HG03135 (cell line): ENCODE data around the gene PEAR1.

ENCODE experiments used
- ATAC-seq: cut with Tn5 transposase; IDR thresholded peaks from one replicate; pipeline ENCODE4 v1.9.1; 2021; ENCODE audit warnings: mild to moderate bottlenecking, moderate library complexity; ENCODE audit not compliant: unreplicated experiment

The PEAR1 gene

GRCh38 chr1:156860113-156860627 lies 33.3 kb upstream of the PEAR1 start:
- no peak for ATAC-seq

GRCh38 chr1:156860628-156861423 lies 32.7 kb upstream of the PEAR1 start, which contains the start of gene NTRK1:
Gene NTRK1 (plus strand): TSS chr1:156860865. CDS start chr1:156860935, 70 bp downstream.
- no peak for ATAC-seq

- no peak for ATAC-seq
Measured at GRCh38 chr1:156862584-156862983, 30.9 kb upstream of the PEAR1 start.

DNA sequence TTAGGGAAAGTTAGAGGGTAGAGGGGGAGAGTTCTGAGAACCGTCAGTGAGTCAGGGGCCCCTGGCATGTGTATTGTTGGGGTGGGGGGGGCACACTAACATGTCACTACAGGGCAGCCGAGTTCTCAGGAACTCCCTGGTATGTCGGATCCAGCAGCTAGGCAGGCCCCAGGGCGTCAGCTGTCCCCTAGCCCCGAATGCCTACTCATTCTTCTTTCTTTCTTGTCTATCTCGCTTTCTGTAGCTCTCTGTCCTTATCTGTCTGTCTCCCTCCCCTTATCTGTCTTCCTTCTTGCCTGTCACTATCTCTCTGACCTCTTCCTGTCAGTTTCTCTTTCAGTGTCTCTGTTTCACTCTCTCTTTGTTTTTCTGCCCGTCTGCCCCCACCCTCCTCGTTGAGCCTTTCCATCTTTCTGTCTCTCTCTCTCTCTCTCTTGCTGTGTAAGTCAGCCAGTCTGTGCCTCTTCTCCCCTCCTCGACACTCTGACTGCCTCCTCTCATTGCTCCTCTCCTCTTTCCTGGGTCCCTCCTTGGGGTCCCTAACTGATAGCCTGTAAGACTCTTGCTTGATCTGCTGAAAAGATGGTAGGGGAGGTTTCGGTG lies 30.4 kb upstream of the PEAR1 start:
- no peak for ATAC-seq

- ATAC-seq = no peak
Measured at GRCh38 chr1:156863631-156864030, 29.9 kb upstream of the PEAR1 start.

- no peak for ATAC-seq
Measured at GRCh38 chr1:156864796-156865195, 28.7 kb upstream of the PEAR1 start.

DNA sequence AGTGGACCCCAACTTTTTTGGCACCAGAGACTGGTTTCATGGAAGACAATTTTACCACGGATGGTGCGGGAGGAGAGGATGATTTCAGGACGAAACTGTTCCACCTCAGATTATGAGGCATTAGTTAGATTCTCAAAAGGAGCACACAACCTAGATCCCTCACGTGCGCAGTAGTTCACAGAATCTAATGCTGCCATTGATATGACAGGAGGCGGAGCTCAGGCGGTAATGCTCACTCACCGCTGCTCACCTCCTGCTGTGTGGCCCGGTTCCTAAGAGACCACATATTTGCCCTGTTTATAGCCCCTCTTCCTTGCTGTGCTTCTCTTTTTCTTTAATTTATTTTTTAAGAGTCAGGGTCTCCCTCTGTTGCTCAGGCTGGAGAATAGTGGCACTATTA lies 28.3 kb upstream of the PEAR1 start:
- no peak for ATAC-seq

GRCh38 chr1:156865865-156866248 lies 27.7 kb upstream of the PEAR1 start:
- ATAC-seq = no peak

DNA sequence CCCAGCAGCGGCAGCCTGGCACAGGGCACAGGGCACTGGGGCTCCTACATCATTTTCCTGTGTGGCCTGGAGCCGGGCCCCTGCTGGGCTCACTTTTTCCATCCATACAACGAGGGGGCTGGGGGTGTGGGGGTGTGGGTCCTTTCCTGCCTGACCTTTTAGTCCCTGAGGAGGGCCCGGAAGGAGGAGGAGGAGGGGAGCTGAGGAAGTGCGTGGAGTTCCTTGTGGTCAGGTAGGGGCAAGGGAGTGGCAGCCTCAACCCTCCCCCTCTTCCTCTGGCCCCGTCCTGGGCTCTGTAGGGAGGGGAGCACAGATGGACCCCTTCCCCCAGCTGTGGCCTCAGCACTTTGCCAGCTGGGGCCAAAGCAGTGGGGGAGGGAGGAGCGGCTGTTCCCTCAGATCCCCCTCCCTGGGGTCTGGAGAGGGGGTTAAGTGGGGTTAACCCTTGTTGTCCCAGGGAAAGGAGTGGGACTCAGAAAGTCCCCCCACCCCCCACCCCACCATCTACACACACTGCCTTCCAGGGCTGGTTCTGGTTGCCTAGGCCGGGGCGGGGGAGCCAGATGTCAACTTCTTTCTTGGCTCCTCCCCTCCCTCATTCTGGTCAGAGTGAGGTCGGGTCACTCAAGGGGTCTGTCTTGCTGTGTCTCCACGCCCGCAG lies 27.1 kb upstream of the PEAR1 start:
- ATAC-seq = no peak

DNA sequence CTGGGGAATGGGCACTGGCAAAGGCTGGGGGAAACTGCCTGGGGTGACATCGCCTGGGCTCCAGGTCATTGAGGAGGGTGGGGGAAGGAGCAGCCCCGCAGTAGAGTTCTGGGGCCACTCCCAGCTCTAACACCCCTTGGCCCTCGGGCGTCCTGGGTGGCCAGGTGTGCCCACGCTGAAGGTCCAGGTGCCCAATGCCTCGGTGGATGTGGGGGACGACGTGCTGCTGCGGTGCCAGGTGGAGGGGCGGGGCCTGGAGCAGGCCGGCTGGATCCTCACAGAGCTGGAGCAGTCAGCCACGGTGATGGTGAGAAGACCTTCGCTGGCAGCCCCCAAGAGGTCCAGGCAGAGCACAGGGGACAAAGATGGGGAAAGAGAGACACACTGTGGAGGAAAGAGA lies 25.2 kb upstream of the PEAR1 start:
- ATAC-seq = no peak

- no peak for ATAC-seq
Measured at GRCh38 chr1:156869455-156869854, 24.1 kb upstream of the PEAR1 start.

GRCh38 chr1:156873659-156874058 lies 19.9 kb upstream of the PEAR1 start:
- ATAC-seq = no peak

- ATAC-seq = no peak
Measured at GRCh38 chr1:156874142-156874541, 19.4 kb upstream of the PEAR1 start.

- ATAC-seq = no peak
Measured at GRCh38 chr1:156874572-156875340, 18.8 kb upstream of the PEAR1 start.

DNA sequence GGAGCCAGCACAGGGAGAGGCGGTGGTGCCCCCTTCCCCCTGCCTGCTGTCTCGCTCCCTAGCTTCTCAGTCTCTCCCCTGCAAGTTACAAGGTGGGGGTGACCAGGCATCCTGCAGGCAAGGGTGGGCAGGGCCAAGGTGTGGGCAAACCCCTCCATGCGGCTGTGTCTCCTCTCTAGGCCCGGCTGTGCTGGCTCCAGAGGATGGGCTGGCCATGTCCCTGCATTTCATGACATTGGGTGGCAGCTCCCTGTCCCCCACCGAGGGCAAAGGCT lies 18.2 kb upstream of the PEAR1 start:
- ATAC-seq = no peak

DNA sequence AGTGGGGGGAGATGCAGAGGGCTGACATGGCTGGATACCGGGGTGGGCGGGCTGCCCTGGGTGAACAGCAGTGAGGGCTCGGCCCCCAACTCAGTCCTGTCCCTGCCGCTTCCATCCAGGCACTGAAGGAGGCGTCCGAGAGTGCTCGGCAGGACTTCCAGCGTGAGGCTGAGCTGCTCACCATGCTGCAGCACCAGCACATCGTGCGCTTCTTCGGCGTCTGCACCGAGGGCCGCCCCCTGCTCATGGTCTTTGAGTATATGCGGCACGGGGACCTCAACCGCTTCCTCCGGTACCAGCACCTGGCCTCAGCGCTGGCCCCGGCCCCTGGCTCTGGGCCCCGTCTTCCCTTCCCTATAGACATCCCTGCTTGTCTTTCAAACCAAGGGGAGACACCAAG lies 17.2 kb upstream of the PEAR1 start:
- no peak for ATAC-seq

DNA sequence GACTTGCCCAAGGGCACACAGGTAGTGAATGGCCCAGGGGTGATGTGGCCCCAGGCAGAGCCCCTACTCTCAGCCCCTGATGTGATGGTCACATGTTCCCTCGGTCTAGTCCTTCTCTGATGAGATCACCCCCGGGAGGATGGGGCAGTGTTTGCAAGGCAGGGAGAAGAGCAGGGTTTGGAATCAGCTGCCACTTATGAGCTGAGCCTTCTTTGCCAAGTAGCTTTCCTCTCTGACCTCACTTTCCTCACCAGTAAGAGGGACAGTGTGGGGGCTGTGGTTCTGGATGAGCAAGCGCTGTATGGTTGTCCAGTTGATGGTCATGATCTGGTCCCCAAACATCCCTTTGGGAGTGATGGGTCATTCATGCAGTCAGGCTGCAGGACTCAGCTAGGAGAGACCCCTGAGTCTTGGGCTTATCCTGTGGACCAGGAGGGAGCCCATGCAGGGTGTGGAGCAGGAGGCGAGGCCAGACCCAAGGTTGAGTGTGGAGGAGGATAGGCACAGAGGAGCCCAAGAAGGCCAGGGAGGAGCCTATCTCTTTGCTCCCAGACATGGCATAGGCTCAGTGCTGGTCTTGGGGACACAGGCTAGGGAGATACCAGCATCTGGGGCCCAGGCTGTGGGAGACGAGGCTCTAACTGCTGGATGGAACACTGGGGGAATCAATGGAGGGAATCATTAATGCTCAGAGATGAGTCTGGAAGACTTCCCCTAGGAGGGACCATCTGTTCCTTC lies 15.9 kb upstream of the PEAR1 start:
- ATAC-seq = no peak

GRCh38 chr1:156879876-156880275 lies 13.6 kb upstream of the PEAR1 start:
- ATAC-seq = no peak

GRCh38 chr1:156880473-156880872 lies 13.0 kb upstream of the PEAR1 start:
- no peak for ATAC-seq

- ATAC-seq = no peak
Measured at GRCh38 chr1:156881101-156881500, 12.4 kb upstream of the PEAR1 start.

DNA sequence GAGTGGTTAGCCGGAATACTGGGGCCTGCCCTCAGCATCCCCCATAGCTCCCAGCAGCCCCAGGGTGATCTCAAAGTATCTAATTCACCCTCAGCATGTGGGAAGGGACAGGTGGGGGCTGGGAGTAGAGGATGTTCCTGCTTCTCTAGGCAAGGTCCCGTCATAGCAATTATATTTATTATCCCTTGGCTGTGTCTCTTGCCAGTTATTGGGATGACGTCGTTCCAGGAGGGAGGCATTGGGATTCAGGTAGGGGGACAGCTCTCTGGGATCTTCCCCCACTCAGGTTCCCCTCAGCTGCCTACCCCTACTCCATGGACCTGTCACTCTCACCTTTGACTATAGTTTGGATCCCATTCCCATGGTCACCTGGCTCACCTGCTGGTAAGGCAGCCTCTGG lies 11.9 kb upstream of the PEAR1 start:
- no peak for ATAC-seq
